ENCODE measurements around the gene RAB36.

DNA sequence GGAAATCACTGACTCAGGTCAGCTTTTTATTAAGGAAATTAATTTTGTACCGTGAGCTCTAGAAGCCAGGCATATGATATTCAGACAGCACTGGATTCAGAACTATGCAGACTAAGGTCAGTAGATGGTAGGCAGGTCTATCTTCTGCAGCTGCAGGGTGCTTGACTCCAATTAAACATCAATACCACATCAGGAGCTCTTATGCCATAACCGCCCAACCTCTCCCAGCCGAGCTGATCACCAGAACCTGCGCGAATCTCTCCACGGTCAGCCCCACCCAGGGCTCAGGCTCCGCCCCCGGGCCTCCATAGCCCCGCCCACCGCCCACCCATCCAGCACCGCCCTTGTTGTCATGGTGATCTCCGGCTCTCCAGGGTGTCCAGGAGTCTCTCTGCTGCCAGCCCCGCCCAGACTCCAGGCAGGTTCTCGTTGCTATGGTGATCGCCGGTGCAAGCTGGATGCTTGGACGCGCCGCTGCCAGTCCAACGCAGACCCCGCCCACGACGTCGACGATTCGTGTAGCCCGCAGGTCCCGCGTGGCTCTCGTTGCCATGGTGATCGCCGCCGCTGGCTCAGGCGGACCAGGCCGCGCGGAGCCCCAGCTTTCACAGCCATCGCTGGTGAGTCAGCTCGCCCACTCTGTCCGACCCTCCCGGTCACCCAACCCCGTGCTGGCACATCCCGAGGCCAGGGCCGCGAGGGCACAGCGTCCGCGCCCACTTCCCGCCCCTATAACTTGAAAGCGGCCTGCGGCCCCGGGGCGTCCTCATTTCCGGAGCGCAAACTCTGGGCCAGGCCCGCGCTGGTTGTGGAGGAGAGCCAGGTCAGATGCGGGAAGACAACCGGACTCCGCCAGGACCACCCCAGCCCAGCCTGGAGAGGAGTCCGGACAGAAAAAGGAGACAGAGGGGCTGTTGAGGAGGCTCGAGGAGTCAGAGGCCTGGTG is at the start of gene RAB36:
- TF ChIP-seq, protein P1, sequence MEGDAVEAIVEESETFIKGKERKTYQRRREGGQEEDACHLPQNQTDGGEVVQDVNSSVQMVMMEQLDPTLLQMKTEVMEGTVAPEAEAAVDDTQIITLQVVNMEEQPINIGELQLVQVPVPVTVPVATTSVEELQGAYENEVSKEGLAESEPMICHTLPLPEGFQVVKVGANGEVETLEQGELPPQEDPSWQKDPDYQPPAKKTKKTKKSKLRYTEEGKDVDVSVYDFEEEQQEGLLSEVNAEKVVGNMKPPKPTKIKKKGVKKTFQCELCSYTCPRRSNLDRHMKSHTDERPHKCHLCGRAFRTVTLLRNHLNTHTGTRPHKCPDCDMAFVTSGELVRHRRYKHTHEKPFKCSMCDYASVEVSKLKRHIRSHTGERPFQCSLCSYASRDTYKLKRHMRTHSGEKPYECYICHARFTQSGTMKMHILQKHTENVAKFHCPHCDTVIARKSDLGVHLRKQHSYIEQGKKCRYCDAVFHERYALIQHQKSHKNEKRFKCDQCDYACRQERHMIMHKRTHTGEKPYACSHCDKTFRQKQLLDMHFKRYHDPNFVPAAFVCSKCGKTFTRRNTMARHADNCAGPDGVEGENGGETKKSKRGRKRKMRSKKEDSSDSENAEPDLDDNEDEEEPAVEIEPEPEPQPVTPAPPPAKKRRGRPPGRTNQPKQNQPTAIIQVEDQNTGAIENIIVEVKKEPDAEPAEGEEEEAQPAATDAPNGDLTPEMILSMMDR (IDR thresholded peaks at IDR 0.05; ENCODE audit: low read length): no peak
- no peak for TF ChIP-seq EZH2phosphoT487 (IDR thresholded peaks at IDR 0.05; ENCODE audit: low read length)
- no peak for TF ChIP-seq EZH2 (optimal IDR thresholded peaks at IDR 0.05; ENCODE audit: low read depth, low read length)
